22Rv1 (cell line): ENCODE data around the gene DCUN1D2.

Experiments used
- CTCF ChIP-seq: fragments of 450-650 bp; IDR thresholded peaks from 2 replicates; pipeline ENCODE4 v1.5.1; 2017; ENCODE audit warnings: mild to moderate bottlenecking
- ZFX ChIP-seq: fragments of 450-650 bp; IDR thresholded peaks from 2 replicates; pipeline ENCODE4 v1.6.1; 2017; ENCODE audit warnings: antibody characterized with exemption, borderline replicate concordance

- no peak for TF ChIP-seq CTCF
- no peak for TF ChIP-seq ZFX
Observed at GRCh38 chr13:113483081-113483480, 7.4 kb downstream of the DCUN1D2 start.
